D721Med (cell line): Measurements from ENCODE around the gene TMEM219.

Source experiments
- DNase-seq: peaks from one replicate; pipeline ENCODE4 v3.0.0; 2011; ENCODE audit warnings: low spot score; ENCODE audit not compliant: insufficient read length
- FAIRE-seq: peaks from 2 replicates; lab custom pipeline; 2011; peaks lifted over from hg19 to GRCh38; lab: Jason Lieb, UNC
- TF ChIP-seq, protein P1 (sequence below): IDR thresholded peaks from 2 replicates; pipeline ENCODE4 v1.5.1; 2012; ENCODE audit warnings: mild to moderate bottlenecking, control low read depth; ENCODE audit not compliant: insufficient read depth; ENCODE audit errors: missing control alignments

Gene TMEM219

DNA sequence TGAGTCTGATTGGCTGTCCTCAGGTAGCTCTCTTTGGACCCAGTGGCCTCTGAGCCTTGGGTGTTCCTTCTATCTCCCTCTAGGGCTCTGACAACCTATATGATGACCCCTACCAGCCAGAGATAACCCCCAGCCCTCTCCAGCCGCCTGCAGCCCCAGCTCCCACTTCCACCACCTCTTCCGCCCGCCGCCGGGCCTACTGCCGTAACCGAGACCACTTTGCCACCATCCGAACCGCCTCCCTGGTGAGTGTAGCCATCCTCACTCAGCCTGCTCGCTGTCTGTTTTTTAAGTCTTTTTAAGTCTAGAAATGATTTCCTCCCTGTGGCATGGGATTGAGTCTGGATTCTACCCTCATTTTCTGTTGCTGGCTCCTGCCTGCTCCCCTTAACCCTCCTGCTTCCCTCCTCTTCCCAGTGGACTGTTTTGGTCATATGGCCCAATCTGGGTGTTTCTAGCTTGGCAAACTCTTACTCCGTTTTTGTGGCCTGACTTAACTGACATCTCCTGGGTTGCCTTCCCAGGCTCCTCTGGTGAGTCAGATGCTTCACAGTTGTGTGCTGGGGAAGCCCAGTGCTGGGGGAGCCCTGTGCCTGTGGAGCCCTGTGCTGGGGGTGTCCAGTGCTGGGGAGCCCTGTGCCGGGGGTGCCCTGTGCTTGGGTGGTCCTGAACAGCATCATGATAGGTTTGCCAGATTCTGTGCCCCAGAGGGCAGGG lies 21.7 kb downstream of the TMEM219 start:
- FAIRE-seq (no peak), DNase-seq (no peak)
- TF ChIP-seq, protein P1, sequence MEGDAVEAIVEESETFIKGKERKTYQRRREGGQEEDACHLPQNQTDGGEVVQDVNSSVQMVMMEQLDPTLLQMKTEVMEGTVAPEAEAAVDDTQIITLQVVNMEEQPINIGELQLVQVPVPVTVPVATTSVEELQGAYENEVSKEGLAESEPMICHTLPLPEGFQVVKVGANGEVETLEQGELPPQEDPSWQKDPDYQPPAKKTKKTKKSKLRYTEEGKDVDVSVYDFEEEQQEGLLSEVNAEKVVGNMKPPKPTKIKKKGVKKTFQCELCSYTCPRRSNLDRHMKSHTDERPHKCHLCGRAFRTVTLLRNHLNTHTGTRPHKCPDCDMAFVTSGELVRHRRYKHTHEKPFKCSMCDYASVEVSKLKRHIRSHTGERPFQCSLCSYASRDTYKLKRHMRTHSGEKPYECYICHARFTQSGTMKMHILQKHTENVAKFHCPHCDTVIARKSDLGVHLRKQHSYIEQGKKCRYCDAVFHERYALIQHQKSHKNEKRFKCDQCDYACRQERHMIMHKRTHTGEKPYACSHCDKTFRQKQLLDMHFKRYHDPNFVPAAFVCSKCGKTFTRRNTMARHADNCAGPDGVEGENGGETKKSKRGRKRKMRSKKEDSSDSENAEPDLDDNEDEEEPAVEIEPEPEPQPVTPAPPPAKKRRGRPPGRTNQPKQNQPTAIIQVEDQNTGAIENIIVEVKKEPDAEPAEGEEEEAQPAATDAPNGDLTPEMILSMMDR = no peak

DNA sequence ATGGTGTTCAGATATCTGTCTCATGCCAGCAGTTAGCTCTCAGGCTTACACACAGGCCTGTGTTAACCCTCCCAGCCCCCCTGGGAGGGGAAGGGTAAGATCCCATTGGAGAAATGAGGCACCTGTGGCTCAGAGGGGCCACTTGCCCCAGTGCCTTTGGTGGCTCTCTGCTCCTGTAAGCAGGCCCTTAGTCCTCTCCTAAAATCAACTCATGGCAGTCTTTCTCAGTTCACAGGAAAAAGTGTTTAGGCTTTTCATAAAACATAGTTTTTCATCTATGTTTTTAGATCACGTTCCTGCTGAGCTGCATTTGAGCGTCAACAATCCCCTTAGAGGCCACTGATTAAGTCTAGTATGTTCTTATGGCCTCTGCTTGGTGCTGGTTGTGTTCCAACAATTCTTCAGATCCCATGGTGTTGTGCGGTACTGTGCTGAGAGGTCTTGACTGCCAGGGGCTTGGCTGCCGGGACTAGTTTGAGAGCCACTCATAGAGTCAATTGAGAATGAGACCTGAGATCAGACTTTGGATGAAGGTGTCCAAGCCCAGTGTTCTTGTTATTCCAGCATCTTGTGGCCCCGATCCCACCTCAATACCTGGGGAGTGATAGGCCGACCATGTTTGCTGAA lies 22.4 kb downstream of the TMEM219 start:
- FAIRE-seq = no peak
- TF ChIP-seq, protein P1 = no peak

DNA sequence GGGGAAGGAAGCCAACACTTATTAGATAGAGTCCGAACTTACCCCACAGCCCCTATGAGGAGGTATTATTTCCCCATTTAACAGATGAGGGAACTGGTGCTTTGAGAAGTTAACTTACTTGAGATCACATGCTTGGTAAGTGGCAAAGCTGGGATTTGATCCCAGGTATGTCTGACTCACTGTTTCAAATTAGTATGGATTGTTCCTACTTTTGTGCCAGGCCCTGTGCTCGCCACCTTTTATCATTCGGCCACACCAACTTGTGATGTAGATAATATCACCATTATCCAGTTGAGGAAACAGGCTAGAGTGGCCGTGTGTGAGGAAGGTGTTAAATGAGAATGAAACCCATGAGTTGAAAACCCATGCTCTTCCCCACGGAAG lies 22.9 kb downstream of the TMEM219 start:
- FAIRE-seq (no peak), DNase-seq (no peak)
- TF ChIP-seq, protein P1 = no peak

More for the DNA sequence above, 22.4 kb downstream of the TMEM219 start:
- DNase-seq = no peak

DNA sequence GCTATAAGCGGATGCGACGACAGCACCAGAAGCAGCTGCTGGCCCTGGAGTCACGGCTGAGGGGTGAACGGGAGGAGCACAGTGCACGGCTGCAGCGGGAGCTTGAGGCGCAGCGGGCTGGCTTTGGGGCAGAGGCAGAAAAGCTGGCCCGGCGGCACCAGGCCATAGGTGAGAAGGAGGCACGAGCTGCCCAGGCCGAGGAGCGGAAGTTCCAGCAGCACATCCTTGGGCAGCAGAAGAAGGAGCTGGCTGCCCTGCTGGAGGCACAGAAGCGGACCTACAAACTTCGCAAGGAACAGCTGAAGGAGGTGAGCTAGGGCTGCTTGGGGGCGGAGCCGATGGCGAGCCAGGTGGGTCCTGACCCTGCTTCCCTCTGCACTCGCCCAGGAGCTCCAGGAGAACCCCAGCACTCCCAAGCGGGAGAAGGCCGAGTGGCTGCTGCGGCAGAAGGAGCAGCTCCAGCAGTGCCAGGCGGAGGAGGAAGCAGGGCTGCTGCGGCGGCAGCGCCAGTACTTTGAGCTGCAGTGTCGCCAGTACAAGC lies 23.5 kb downstream of the TMEM219 start:
- no peak for DNase-seq
- no peak for FAIRE-seq
- TF ChIP-seq, protein P1 = no peak

DNA sequence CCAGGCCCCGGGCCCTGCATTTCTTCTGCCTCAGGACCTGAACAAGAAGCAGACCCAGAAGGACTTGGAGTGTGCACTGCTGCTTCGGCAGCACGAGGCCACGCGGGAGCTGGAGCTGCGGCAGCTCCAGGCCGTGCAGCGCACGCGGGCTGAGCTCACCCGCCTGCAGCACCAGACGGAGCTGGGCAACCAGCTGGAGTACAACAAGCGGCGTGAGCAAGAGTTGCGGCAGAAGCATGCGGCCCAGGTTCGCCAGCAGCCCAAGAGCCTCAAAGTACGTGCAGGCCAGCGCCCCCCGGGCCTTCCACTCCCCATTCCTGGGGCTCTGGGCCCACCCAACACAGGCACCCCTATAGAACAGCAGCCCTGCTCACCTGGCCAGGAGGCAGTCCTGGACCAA lies 24.4 kb downstream of the TMEM219 start:
- TF ChIP-seq, protein P1 = no peak
- FAIRE-seq (no peak), DNase-seq (no peak)

DNA sequence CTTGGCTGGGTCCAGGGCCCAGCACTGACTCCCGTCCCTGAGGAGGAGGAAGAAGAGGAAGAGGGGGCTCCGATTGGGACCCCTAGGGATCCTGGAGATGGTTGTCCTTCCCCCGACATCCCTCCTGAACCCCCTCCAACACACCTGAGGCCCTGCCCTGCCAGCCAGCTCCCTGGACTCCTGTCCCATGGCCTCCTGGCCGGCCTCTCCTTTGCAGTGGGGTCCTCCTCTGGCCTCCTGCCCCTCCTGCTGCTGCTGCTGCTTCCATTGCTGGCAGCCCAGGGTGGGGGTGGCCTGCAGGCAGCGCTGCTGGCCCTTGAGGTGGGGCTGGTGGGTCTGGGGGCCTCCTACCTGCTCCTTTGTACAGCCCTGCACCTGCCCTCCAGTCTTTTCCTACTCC lies 25.1 kb downstream of the TMEM219 start:
- FAIRE-seq = no peak
- TF ChIP-seq, protein P1 = no peak
- DNase-seq = no peak
